ENCODE results near the gene DSCAML1.
"Not testable (repeated sequence)": the region's sequence is repeated elsewhere in the genome, so short reads cannot be mapped to it uniquely, and the experiment has no call there.

Gene DSCAML1

GRCh38 chr11:117793583-117793982, 3.4 kb downstream of the DSCAML1 start:
- no peak for DNase-seq

DNA sequence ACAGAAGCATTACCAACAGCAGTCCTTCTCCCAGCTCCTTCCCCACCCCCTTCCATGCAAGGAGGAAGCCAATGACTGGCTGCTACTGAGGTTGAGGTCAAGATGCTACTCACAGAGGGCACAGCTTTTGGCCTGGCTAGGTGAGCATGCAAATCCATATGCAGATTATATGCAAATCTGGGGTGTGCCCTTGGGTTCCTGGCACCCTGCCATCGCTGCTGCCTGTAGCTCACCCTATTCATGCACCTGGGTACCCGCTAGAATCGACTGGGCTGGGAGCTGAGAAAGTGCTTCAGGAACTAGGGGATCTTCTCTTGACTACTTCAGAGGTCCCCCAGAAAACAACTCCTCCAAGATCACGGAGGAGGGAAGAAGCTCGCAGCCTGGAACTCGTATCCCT, 4.0 kb downstream of the DSCAML1 start:
- no peak for DNase-seq

DNA sequence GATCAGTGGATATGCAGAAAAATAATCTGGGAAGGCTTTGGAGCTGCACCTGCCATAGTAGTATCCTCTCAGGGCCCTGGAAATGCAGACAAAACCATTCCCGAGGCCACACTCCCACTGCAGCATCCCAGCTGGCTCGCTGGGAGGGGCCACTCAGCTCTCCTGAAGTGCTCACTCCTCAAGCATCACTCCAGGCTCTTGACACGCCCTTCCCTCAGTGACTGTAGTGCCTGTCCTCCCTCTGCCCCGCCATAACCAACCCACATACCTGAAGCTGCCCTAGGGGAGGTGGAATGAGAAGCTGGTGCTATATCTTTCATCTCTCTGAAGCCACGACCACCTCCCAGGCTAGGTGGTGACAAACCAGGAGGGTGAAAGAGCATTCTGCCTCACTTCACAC, 4.8 kb downstream of the DSCAML1 start:
- no peak for DNase-seq

GRCh38 chr11:117790279-117790678, 6.7 kb downstream of the DSCAML1 start:
- no peak for DNase-seq

DNA sequence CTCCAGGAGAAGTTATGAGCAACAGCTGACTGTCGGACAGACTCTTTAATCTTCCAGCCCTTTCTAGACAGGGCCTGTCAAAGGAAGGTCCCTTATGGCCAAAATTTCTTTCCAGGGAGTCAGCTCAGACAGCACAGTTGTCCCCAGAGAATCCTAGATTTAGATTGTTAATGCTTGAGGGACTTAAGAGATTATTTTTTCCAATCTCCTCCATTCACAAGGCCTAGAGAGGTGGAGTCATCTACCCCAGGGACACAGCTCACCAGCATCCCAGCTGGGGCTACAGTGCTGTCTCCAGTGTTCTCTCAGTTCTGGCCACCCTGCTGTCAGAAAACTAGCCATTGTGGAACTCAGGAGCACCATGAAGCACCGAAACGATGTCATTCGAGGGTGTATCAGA, 7.8 kb downstream of the DSCAML1 start:
- no peak for DNase-seq

DNA sequence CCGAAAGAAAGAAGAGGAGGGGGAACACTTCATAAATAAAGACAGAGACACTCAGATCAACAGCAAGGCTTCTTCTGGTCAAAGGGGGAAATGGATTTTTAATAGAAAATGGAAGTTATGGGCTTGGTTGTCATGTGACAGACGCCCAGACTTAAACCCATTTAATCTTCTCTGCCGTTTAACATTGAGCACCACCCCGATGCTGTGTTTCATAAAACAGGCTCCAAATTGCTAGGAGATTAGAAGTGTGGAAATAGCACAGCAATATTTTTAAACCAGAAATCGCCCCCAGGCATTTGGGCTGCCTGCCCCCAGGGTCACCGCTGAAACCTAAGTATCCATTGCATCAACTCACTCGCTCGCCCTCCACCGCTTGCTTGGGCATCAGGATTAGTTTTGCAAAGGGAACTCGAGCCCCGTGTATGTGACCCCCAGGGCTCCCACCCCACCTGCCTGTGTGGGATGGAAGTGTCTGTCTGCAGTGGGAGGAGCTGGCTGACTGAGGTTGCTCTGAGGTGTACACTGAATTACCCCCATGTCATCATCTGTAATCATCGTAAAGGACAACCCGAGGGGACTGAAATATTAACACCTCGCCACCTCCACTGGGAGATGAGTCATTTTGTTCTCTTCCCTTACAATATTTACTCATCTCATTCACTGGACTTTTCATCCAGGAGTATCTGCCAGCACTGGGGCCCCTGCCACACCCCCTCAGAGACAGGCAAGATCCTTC, 10.7 kb downstream of the DSCAML1 start:
- no peak for DNase-seq

DNA sequence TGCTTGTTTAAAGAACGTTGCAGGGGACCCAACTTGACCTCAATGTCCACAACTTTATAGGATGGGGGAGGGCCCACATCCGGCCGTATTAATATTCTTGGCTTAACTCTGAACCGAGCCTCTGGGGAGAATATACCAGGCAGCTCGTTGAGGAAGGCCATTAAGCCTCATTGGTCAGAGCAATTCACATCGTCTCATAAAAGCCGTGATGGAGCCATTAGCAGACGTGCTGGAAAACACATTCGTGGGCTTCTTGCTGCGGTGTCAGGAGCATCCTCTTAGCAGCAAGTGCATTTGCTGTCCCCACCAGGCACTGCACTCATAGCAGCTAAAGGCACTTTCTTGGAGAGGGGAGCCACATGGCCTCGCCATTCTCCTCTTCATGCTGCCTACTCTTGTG, 14.9 kb downstream of the DSCAML1 start:
- DNase-seq, result no peak

- no peak for DNase-seq
Observed at GRCh38 chr11:117781627-117782026, 15.4 kb downstream of the DSCAML1 start.

GRCh38 chr11:117780456-117780855, 16.6 kb downstream of the DSCAML1 start:
- no peak for DNase-seq

GRCh38 chr11:117774553-117774952, 22.5 kb downstream of the DSCAML1 start:
- no peak for DNase-seq

DNA sequence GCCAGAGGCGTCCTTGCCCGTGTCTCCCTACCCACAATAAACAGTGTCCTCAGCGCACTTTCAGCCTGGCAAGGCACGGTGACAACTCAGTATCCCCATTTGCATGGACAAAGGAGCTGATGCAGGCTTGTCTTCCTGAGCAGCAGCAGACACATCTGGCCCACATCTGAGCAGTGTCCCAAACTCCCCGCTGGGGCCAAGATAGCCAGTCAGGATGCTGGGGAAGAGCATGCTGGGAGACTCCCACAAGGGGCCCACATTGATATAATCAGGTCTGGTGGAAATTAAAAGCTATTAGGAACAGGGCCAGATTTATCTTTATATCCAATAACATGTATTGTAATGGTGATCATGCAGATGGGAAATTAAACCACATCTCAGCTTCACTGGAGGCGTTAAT, 24.7 kb downstream of the DSCAML1 start:
- no peak for DNase-seq

- DNase-seq, result no peak
Observed at GRCh38 chr11:117771841-117772240, 25.2 kb downstream of the DSCAML1 start.

DNA sequence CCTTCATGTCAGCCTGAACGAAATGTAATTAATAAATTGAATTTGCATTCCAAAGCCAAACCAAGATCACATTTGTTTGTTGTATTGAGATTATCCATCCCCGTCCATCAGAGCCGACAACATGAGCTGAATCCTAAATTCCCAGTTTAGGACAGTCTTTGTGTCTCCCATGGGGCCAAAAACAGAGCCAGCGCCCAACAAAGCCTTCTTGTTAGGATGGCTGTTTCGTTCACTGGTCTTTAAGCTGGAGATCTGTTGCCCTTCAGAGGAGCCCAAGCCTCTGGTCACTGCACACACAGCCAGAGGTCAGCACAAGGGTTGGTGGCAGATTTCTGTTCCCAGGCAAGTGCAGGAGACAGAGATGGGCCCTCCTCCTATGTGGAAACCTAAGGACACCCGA, 25.8 kb downstream of the DSCAML1 start:
- DNase-seq, result no peak

- no peak for DNase-seq
Observed at GRCh38 chr11:117770061-117770460, 27.0 kb downstream of the DSCAML1 start.

DNA sequence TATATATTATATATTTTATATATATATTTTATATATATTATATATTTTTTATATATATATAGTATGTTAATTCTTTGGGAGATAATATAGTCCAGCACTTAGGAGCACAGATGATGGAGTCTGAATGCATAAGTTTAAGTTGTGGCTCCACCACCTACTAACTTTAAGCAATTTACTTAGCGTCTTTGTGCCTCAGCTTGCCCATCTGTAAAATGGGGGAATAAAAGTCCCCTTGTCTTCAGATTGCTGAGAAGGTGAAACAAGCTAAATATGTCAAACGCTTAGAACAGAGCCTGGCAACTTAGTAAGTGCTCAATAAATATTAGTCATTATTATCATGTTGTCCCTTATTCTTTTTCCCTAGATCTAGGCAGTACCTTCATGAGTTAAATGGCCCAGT, 27.5 kb downstream of the DSCAML1 start:
- DNase-seq, result no peak

DNA sequence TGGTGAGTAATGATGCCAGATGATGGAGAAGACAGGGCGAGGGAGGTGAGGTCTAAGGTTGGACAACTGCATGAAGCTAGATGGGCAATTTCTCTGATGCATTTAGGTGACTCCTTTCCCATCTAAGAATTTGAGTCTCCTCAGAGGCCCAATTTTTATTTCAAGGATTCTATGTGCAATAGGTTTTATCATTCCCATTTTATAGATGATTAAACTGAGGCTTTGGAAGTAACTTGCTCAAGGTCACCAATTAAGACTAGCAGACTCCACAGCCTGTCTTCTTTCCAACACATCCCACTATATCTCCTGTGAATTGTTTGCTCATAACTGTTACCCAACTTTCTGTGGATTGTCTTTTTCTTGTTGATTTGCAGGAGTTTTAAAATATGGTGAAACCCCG, 28.5 kb downstream of the DSCAML1 start:
- DNase-seq, result no peak

DNA sequence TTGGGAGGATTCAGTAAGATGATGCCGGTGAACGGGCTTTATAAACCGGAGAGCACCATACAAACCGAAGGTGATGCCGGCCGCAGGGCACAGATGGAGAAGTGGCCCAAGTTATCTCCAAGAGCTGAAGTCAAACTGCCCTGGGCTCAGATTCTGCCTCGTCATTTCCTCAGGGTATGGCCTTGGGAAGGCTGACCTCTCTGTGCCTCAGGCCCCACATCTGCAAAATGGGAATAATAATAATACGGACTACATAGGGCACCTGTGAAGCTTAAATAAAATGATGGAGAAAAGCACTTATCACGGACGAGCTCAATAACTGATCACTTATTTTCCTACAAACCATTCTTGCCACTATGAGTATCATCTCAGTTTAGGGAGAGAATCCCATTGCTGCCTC, 29.9 kb downstream of the DSCAML1 start:
- no peak for DNase-seq

DNA sequence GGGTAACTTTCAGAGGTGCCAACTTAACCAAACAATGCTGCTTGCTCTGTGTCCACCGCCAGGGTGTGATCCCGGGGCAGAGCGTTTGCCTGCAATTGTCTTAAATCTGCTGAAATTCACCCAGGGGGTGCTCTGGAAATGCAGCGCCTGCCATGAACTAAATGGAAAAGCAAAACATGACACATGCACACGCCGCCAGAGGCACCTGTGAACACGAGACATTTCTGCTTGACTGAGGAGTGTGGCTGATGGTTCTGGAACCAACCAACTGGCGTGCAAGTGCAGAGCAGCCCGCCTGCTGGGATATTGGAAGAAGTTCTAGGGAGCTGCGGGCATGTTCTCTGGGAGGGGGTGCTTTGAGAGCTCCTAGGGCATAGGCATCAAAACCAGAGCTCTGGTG, 30.4 kb downstream of the DSCAML1 start:
- DNase-seq, result no peak

DNA sequence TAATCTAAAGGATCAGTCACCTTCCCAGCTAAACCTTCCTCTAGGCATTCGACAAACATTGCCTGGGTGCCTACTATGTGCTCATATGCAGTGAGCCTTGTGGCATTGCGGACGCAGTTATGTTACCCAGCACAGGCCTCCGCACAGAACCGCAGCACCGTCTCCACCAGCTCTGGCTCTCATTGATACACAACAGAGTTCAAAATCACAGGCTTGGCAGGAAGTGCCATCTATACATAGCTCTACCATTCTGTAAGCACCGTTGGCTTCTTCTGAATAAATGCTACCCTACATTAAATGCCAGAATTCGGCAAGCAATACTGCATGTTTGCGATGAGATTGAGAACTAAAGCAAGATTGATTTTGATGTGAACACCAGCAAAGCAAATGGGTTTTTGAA, 31.0 kb downstream of the DSCAML1 start:
- DNase-seq, result no peak

DNA sequence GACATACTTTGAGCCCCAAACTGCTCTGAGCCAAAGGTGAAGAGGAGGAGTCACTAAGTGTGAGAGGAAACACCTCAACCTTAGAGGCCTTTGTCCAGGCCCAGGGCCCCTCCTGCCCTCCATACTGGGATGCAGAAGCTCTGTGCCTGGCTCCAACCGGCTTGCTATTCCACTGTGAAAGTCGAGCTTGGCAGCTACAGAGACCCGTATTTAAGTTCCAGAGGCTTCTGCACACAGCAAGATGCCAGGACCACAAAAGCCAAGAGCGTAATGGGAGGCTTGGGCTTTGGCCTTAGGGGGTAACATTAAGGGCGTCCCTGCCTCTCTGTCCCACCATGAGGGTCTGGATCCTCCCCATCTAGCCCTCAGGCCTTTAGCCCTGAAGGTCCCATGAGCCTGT, 31.9 kb downstream of the DSCAML1 start:
- no peak for DNase-seq

- not testable (repeated sequence) for DNase-seq
Observed at GRCh38 chr11:117763465-117763864, 33.6 kb downstream of the DSCAML1 start.

DNA sequence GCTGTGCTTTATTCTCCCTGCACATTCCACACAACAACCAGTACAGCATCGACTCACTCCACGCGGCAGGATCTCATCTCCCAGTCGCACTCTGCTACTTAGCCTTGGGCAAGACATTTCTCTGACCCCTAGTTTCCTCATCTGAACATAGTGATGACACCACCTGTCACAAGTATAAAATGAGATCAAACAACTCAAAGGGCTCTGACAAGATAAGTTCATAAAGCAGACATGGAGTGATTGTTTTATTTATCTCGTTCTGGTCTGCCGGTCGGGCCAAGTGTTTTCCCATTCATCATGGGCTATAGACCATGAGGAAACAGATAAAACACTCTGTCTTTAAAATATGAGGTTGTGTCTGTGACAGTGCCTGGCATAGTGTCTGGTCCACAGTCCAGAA, 35.0 kb downstream of the DSCAML1 start:
- DNase-seq, result no peak

GRCh38 chr11:117759305-117759704, 37.7 kb downstream of the DSCAML1 start:
- no peak for DNase-seq

DNA sequence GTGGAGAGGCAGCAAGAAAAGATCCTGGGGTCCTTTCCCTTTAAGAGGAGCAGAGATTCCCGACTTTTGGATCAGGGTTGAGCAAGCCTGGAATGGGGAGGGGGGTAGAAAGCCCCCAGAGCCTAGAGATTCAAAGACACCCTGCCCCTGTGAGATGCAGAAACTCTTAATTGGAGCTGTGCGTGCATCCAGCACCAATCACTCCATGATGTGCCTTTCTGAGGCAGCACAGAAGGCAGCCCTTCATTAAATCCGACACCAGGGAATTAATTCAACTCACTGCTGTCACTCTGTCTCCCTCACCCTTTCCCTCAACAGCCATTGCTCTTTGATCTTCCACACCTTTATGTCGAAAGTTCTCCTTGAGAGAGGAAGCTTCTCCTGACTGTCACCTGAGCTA, 43.0 kb downstream of the DSCAML1 start:
- DNase-seq, result no peak

GRCh38 chr11:117752721-117753237, 44.2 kb downstream of the DSCAML1 start:
- no peak for DNase-seq

Measured in NCI-H226 (cell line).